HUES6 (cell line): Measurements from ENCODE around the gene COMMD8.

ENCODE experiments used
- H3K27ac ChIP-seq: 2 replicates; pipeline ENCODE4 v1.7.0; 2013; ENCODE audit warnings: low read depth, mild to moderate bottlenecking, low read length, inconsistent platforms
- H3K27me3 ChIP-seq: 2 replicates; pipeline ENCODE4 v1.6.1; 2013; ENCODE audit warnings: low read length; ENCODE audit not compliant: control insufficient read depth, insufficient read depth
- H3K36me3 ChIP-seq: 2 replicates; pipeline ENCODE4 v1.6.1; 2013; ENCODE audit warnings: low read length; ENCODE audit not compliant: control insufficient read depth, insufficient read depth
- H3K4me1 ChIP-seq: 2 replicates; pipeline ENCODE4 v1.6.1; 2013; ENCODE audit warnings: low read length; ENCODE audit not compliant: control insufficient read depth, insufficient read depth
- H3K4me3 ChIP-seq: 2 replicates; pipeline ENCODE4 v1.5.1; 2013; ENCODE audit warnings: low read depth, low read length
- H3K9ac ChIP-seq: one replicate; pipeline ENCODE4 v1.6.1; 2013; ENCODE audit warnings: mild to moderate bottlenecking, low read length
- H3K9me3 ChIP-seq: 2 replicates; pipeline ENCODE4 v1.6.1; 2013; ENCODE audit warnings: low read depth, low read length; ENCODE audit not compliant: control insufficient read depth, insufficient read depth

COMMD8 gene

GRCh38 chr4:47463235-47463956, at the start of gene COMMD8:
Gene COMMD8, minus strand, starts transcription at chr4:47463702. Its CDS starts 51 bp downstream, at chr4:47463651.
- no peaks in the 10 kb centered on the region for H3K27me3 ChIP-seq
- peak within 1 kb of the TSS; percentile 75 for H3K9ac ChIP-seq
- peak within 1 kb of the TSS; percentile 90 for H3K4me3 ChIP-seq
- H3K9me3 ChIP-seq, result no peaks in the 10 kb centered on the region
- H3K27ac ChIP-seq, result no peak within 1 kb of the TSS
- H3K4me1 ChIP-seq, result peaks cover 5% of the 10 kb centered on the region; the same call in 1 of the 2 replicates
- H3K36me3 ChIP-seq, result no peaks in the 10 kb centered on the region

- no peak overlapping the region for H3K27ac ChIP-seq
- no peaks in the 10 kb centered on the region for H3K27me3 ChIP-seq
- no peaks in the 10 kb centered on the region for H3K36me3 ChIP-seq
- H3K9ac ChIP-seq, result no peak overlapping the region
- H3K4me1 ChIP-seq, result peaks cover 13% of the 10 kb centered on the region
- H3K4me3 ChIP-seq, result no peak overlapping the region
- H3K9me3 ChIP-seq, result no peaks in the 10 kb centered on the region
Observed at GRCh38 chr4:47510506-47511143, 47.1 kb upstream of the COMMD8 start.

- H3K9me3 ChIP-seq, result no peaks in the 10 kb centered on the region
- H3K36me3 ChIP-seq, result no peaks in the 10 kb centered on the region
- peaks cover 13% of the 10 kb centered on the region for H3K4me1 ChIP-seq
- H3K27me3 ChIP-seq, result no peaks in the 10 kb centered on the region
- no peak overlapping the region for H3K4me3 ChIP-seq
- H3K27ac ChIP-seq, result no peak overlapping the region
- H3K9ac ChIP-seq, result no peak overlapping the region
Observed at GRCh38 chr4:47505666-47506065, 42.2 kb upstream of the COMMD8 start.

GRCh38 chr4:47505147-47505546, 41.6 kb upstream of the COMMD8 start:
- H3K27me3 ChIP-seq, result no peaks in the 10 kb centered on the region
- H3K4me1 ChIP-seq, result peaks cover 10% of the 10 kb centered on the region
- H3K4me3 ChIP-seq, result no peak overlapping the region
- H3K9ac ChIP-seq, result no peak overlapping the region
- no peaks in the 10 kb centered on the region for H3K9me3 ChIP-seq
- H3K27ac ChIP-seq, result no peak overlapping the region
- no peaks in the 10 kb centered on the region for H3K36me3 ChIP-seq

GRCh38 chr4:47500776-47501175, 37.3 kb upstream of the COMMD8 start:
- no peaks in the 10 kb centered on the region for H3K9me3 ChIP-seq

GRCh38 chr4:47499700-47500099, 36.2 kb upstream of the COMMD8 start:
- H3K4me1 ChIP-seq, result no peaks in the 10 kb centered on the region
- H3K36me3 ChIP-seq, result no peaks in the 10 kb centered on the region
- no peaks in the 10 kb centered on the region for H3K27me3 ChIP-seq
- no peak overlapping the region for H3K9ac ChIP-seq
- H3K27ac ChIP-seq, result no peak overlapping the region
- no peaks in the 10 kb centered on the region for H3K9me3 ChIP-seq
- no peak overlapping the region for H3K4me3 ChIP-seq

More at GRCh38 chr4:47500776-47501175, 37.3 kb upstream of the COMMD8 start:
- Histone ChIP-seq H3K27me3 (no peaks in the 10 kb centered on the region), H3K4me1 (no peaks in the 10 kb centered on the region), H3K27ac (no peak overlapping the region), H3K4me3 (no peak overlapping the region), H3K9ac (no peak overlapping the region), H3K36me3 (no peaks in the 10 kb centered on the region)

- Histone ChIP-seq H3K4me3 (no peak overlapping the region), H3K9ac (no peak overlapping the region)
Observed at GRCh38 chr4:47498899-47499298, 35.4 kb upstream of the COMMD8 start.

GRCh38 chr4:47494124-47494430, 30.6 kb upstream of the COMMD8 start:
- no peaks in the 10 kb centered on the region for H3K9me3 ChIP-seq
- no peaks in the 10 kb centered on the region for H3K36me3 ChIP-seq
- H3K27me3 ChIP-seq, result no peaks in the 10 kb centered on the region
- no peaks in the 10 kb centered on the region for H3K4me1 ChIP-seq
- no peak overlapping the region for H3K27ac ChIP-seq
- H3K4me3 ChIP-seq, result no peak overlapping the region
- no peak overlapping the region for H3K9ac ChIP-seq

More at GRCh38 chr4:47498899-47499298, 35.4 kb upstream of the COMMD8 start:
- no peak overlapping the region for H3K27ac ChIP-seq
- H3K36me3 ChIP-seq, result no peaks in the 10 kb centered on the region
- no peaks in the 10 kb centered on the region for H3K9me3 ChIP-seq
- no peaks in the 10 kb centered on the region for H3K27me3 ChIP-seq
- H3K4me1 ChIP-seq, result no peaks in the 10 kb centered on the region

GRCh38 chr4:47493238-47494123, 30.0 kb upstream of the COMMD8 start:
- Histone ChIP-seq H3K9ac (no peak overlapping the region), H3K27ac (no peak overlapping the region), H3K36me3 (no peaks in the 10 kb centered on the region), H3K4me3 (no peak overlapping the region), H3K27me3 (no peaks in the 10 kb centered on the region), H3K4me1 (no peaks in the 10 kb centered on the region), H3K9me3 (no peaks in the 10 kb centered on the region)

GRCh38 chr4:47490550-47490949, 27.0 kb upstream of the COMMD8 start:
- Histone ChIP-seq H3K27ac (no peak overlapping the region), H3K9ac (no peak overlapping the region), H3K9me3 (no peaks in the 10 kb centered on the region), H3K4me1 (no peaks in the 10 kb centered on the region), H3K36me3 (no peaks in the 10 kb centered on the region), H3K27me3 (peaks cover 6% of the 10 kb centered on the region; the same call in 1 of the 2 replicates), H3K4me3 (no peak overlapping the region)

GRCh38 chr4:47488706-47489105, 25.2 kb upstream of the COMMD8 start:
- Histone ChIP-seq H3K36me3 (no peaks in the 10 kb centered on the region), H3K4me1 (no peaks in the 10 kb centered on the region), H3K9me3 (no peaks in the 10 kb centered on the region), H3K27me3 (peaks cover 6% of the 10 kb centered on the region; the same call in 1 of the 2 replicates), H3K4me3 (no peak overlapping the region), H3K9ac (no peak overlapping the region), H3K27ac (no peak overlapping the region)
